GM12878 (cell line): ENCODE measurements around the gene LTA. TPM values are rescaled to one million over a fixed set of nuclear protein-coding genes. Genes with fewer than 3 reads are reported as not detected.

Experiments used
- ASH2L ChIP-seq: fragments of 300-600, 200-600 bp; sonication (generic); IDR thresholded peaks from 2 replicates; pipeline ENCODE4 v1.6.1; 2017; ENCODE audit warnings: low read depth, mild to moderate bottlenecking, borderline replicate concordance
- BACH1 ChIP-seq: fragments of 450-650 bp; IDR thresholded peaks from 2 replicates; pipeline ENCODE4 v1.6.1; 2017; ENCODE audit warnings: mild to moderate bottlenecking, borderline replicate concordance
- BMI1 ChIP-seq: fragments of 450-650 bp; IDR thresholded peaks from 2 replicates; pipeline ENCODE4 v1.6.1; 2016; ENCODE audit warnings: mild to moderate bottlenecking, moderate library complexity, borderline replicate concordance
- CBFB ChIP-seq: IDR thresholded peaks from 2 replicates; pipeline ENCODE4 v1.6.1; 2016; ENCODE audit warnings: antibody characterized with exemption, low read depth
- CBX5 ChIP-seq: sonication (generic); IDR thresholded peaks from 2 replicates; pipeline ENCODE4 v1.6.1; 2016; ENCODE audit warnings: low read depth, moderate library complexity, mild to moderate bottlenecking, inconsistent platforms
- DPF2 ChIP-seq: fragments of 450-650 bp; IDR thresholded peaks from 2 replicates; pipeline ENCODE4 v1.6.1; 2017; ENCODE audit warnings: mild to moderate bottlenecking
- E2F8 ChIP-seq: fragments of 450-650 bp; IDR thresholded peaks from 2 replicates; pipeline ENCODE4 v1.6.1; 2018; ENCODE audit warnings: mild to moderate bottlenecking, low read depth, moderate library complexity; ENCODE audit not compliant: partially characterized antibody
- ETV6 ChIP-seq, 2 experiments: fragments of 450-650 bp in 1 of 2; IDR thresholded peaks in 1 of 2; conservative IDR thresholded peaks in 1 of 2; 2 replicates each; pipeline ENCODE4 v1.6.1; 2014; ENCODE audit warnings: antibody characterized with exemption in 1 of 2, borderline replicate concordance in 1 of 2, low read depth in 1 of 2, mild to moderate bottlenecking in 1 of 2, moderate library complexity in 1 of 2
- EZH2 ChIP-seq: IDR thresholded peaks from 2 replicates; pipeline ENCODE4 v1.6.1; 2012; ENCODE audit warnings: low read depth, mild to moderate bottlenecking, control low read depth, inconsistent platforms, low read length, borderline replicate concordance; ENCODE audit not compliant: control insufficient read depth
- FOS ChIP-seq: IDR thresholded peaks from 3 replicates; pipeline ENCODE4 v1.6.1; 2011; ENCODE audit warnings: borderline replicate concordance; ENCODE audit not compliant: insufficient read length; ENCODE audit errors: extremely low read depth
- HDAC6 ChIP-seq: fragments of 200-600 bp; sonication (generic); IDR thresholded peaks from one replicate; pipeline ENCODE4 v1.8.0; 2017; ENCODE audit warnings: antibody characterized with exemption; ENCODE audit not compliant: unreplicated experiment
- IKZF1 ChIP-seq: fragments of 450-650 bp; conservative IDR thresholded peaks from 2 replicates; pipeline ENCODE4 v1.6.1; 2017; ENCODE audit warnings: antibody characterized with exemption, mild to moderate bottlenecking
- MTA2 ChIP-seq: fragments of 450-650 bp; IDR thresholded peaks from 2 replicates; pipeline ENCODE4 v1.6.1; 2016; ENCODE audit warnings: low read depth, mild to moderate bottlenecking, moderate library complexity
- MYB ChIP-seq: fragments of 150-350 bp; IDR thresholded peaks from 2 replicates; pipeline ENCODE4 v1.6.1; 2014; ENCODE audit warnings: mild to moderate bottlenecking, low read depth, low read length, borderline replicate concordance
- MYC ChIP-seq: IDR thresholded peaks from 2 replicates; pipeline ENCODE4 v1.6.1; 2011; ENCODE audit warnings: mild to moderate bottlenecking, low read length, moderate library complexity, inconsistent platforms; ENCODE audit not compliant: insufficient read depth, insufficient replicate concordance, insufficient read length, severe bottlenecking
- NBN ChIP-seq: fragments of 450-650 bp; IDR thresholded peaks from 2 replicates; pipeline ENCODE4 v1.6.1; 2016
- NFYA ChIP-seq: IDR thresholded peaks from 2 replicates; pipeline ENCODE4 v1.6.1; 2011; ENCODE audit warnings: low read depth, mild to moderate bottlenecking, low read length, improper control_type of control experiment, borderline replicate concordance
- NR2F1 ChIP-seq: fragments of 450-650 bp; conservative IDR thresholded peaks from 2 replicates; pipeline ENCODE4 v1.6.1; 2017; ENCODE audit warnings: mild to moderate bottlenecking
- RFX5 ChIP-seq: IDR thresholded peaks from 2 replicates; pipeline ENCODE4 v1.6.1; 2011; ENCODE audit warnings: low read depth, low read length, improper control_type of control experiment
- SMAD5 ChIP-seq: IDR thresholded peaks from 2 replicates; pipeline ENCODE4 v1.6.1; 2016; ENCODE audit warnings: antibody characterized with exemption, low read depth
- SPI1 ChIP-seq: IDR thresholded peaks from 2 replicates; pipeline ENCODE4 v1.6.1; 2011; ENCODE audit warnings: low read depth, mild to moderate bottlenecking, low read length, moderate library complexity, borderline replicate concordance; ENCODE audit not compliant: insufficient read depth
- SREBF2 ChIP-seq: IDR thresholded peaks from 2 replicates; pipeline ENCODE4 v1.6.1; 2012; ENCODE audit warnings: mild to moderate bottlenecking, low read length
- TARDBP ChIP-seq: IDR thresholded peaks from 2 replicates; pipeline ENCODE4 v1.6.1; 2016; ENCODE audit warnings: borderline replicate concordance
- ZNF217 ChIP-seq: fragments of 450-650 bp; IDR thresholded peaks from 2 replicates; pipeline ENCODE4 v1.6.1; 2017; ENCODE audit warnings: antibody characterized with exemption, mild to moderate bottlenecking
- polyA plus RNA-seq, 11 experiments: library from polyadenylated mRNA; depleted of rRNA in 4 of 11; unstranded in 6 of 11; stranded (reverse) in 5 of 11; fragments of >200 nt; fragmentation: Nextera tagmentation in 4 of 11; fragmentation: Illumina TruSeq in 1 of 11; extraction: Ambion mirVana in 4 of 11; extraction: Trizol in 1 of 11; gene quantifications; 1 replicate in 1 of 11; 2 replicates in 10 of 11; pipeline versions ENCODE4 v1.2.1 to v1.2.3, GENCODE V29; 2011 to 2016; ENCODE audit warnings: inconsistent platforms in 2 of 11, missing spikeins in 2 of 11, low read depth in 1 of 11
- total RNA-seq, 4 experiments: library from RNA; depleted of rRNA in 3 of 4; stranded (reverse); fragments of >200 nt in 3 of 4; fragmentation: Illumina TruSeq in 1 of 4; extraction: Trizol in 1 of 4; gene quantifications; 2 replicates each; pipeline versions ENCODE4 v1.2.1 to v1.2.3, GENCODE V29; 2013 to 2021
- TF ChIP-seq, protein P1 (sequence below): fragments of 450-650 bp; formaldehyde crosslinking; IDR thresholded peaks from 2 replicates; pipeline ENCODE4 v1.4.0; 2022; ENCODE audit warnings: mild to moderate bottlenecking, moderate library complexity

The LTA gene
- total and polyA plus RNA-seq, 10 of the 15 experiments (the other 5 are each of a cell fraction or from before 2014, with no cell fraction given), result 27.5 to 100 (median 75.1) TPM

DNA sequence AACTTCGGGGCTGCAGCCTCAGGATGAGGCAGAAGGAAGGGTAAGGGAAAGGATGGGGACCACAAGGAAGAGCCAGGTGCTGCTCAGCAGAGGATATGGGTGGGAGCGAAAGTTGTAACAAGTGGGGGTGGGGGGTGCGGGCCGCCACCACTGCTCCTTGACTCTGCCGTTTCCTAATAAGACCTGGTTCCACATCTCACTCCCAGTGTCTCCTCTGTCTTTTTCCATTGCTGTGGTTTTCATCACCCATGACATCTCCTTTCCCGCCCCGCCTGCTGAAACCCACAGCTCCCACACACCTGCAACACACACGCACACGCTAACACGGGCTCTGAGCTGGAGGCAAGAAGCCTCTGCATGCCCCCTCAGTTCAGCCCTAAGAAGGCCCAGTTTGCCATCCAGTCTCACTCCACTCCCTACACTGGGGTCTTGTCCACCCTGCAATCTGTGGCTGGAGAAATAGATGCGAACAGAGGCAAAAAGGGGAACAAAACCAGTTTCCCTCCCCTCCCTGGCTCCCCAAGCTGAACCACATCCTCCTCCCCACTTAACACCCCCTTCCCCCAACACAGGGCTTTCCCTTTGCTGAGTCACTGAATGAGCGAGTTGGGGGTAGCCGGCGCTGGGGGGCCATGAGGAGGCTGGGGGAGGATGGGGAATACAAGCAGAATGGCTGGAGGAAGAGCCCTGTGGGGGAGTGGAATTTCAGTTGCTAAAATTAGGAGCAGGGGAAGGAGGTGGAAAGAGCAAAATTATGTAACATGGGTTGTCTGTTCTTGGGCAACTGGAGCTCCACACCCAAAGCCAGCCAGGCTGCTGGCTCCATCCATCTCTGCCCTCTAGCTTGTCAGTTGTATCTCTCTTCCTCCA is 13.2 kb upstream of the LTA start (continued):
- TF ChIP-seq RFX5, result no peak
- TF ChIP-seq NBN, result peak; percentile 98
- 0 out of 2 replicates have a peak, but pooled peaks have one; percentile 68 for TF ChIP-seq CBX5
- TF ChIP-seq MTA2, result peak; percentile 92
- TF ChIP-seq E2F8, result peak; percentile 60
- peak; percentile 99 for TF ChIP-seq IKZF1
- peak; percentile 75; the same call in 1 of the 2 replicates for TF ChIP-seq BMI1
- no peak for TF ChIP-seq ASH2L
- no peak for TF ChIP-seq NFYA
- TF ChIP-seq ZNF217, result no peak; the same call in 1 of the 2 replicates
- TF ChIP-seq EZH2, result no peak
- TF ChIP-seq HDAC6, result no peak
- peak; percentile 39; the same call in 1 of the 2 replicates for TF ChIP-seq NR2F1
- peak; percentile 96 for TF ChIP-seq CBFB
- TF ChIP-seq MYB, result no peak
- TF ChIP-seq FOS, result no peak
- TF ChIP-seq SPI1, result peak; percentile 44; the same call in 1 of the 2 replicates
- 0 out of 2 replicates have a peak, but pooled peaks have one; percentile 72 for TF ChIP-seq TARDBP
- peak; percentile 53; the same call in 1 of the 2 replicates for TF ChIP-seq SMAD5
- TF ChIP-seq BACH1, result peak; percentile 98
- TF ChIP-seq SREBF2, result no peak
- peak; percentile 98 for TF ChIP-seq DPF2
- peak in 1 of 2 experiments; percentile 96; a peak in 2 of 4 replicates for TF ChIP-seq ETV6 (conservative IDR thresholded peaks at IDR 0.05 in 1 of 2, IDR thresholded peaks at IDR 0.05 in 1 of 2; ENCODE audit: borderline replicate concordance in 1 of 2, low read depth in 1 of 2)
- no peak for TF ChIP-seq MYC
- TF ChIP-seq, protein P1, sequence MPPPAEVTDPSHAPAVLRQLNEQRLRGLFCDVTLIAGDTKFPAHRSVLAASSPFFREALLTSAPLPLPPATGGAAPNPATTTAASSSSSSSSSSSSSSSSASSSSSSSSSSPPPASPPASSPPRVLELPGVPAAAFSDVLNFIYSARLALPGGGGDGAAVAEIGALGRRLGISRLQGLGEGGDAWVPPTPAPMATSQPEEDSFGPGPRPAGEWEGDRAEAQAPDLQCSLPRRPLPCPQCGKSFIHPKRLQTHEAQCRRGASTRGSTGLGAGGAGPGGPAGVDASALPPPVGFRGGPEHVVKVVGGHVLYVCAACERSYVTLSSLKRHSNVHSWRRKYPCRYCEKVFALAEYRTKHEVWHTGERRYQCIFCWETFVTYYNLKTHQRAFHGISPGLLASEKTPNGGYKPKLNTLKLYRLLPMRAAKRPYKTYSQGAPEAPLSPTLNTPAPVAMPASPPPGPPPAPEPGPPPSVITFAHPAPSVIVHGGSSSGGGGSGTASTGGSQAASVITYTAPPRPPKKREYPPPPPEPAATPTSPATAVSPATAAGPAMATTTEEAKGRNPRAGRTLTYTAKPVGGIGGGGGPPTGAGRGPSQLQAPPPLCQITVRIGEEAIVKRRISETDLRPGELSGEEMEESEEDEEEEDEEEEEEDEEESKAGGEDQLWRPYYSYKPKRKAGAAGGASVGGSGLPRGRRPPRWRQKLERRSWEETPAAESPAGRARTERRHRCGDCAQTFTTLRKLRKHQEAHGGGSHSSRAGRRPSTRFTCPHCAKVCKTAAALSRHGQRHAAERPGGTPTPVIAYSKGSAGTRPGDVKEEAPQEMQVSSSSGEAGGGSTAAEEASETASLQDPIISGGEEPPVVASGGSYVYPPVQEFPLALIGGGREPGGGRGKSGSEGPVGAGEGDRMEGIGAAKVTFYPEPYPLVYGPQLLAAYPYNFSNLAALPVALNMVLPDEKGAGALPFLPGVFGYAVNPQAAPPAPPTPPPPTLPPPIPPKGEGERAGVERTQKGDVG, result no peak
